NCI-H2081 treated with DMSO at 0.1 percent for 48 hours (cell line): ENCODE measurements around the gene TTC27.

Source experiments
- DNase-seq: peaks from one replicate; lab custom pipeline; 2025; lab: John Stamatoyannopoulos, UW

Gene TTC27

DNA sequence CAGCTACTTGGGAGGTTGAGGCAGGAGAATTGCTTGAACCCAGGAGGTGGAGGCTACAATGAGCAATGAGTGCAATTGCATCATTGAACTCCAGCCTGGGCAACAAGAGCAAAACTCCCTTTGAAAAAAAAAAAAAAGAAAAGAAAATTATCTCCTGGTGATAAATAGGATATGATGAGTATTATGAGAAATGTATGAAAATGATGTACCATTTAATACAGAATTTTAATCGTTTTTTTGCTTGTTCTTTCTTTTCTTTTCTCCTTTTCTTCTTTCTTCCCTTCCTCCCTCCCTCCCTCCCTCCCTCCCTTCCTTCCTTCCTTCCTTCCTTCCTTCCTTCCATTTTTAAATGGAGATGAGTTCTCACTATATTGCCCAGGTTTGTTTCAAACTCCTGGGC is 40.4 kb downstream of the TTC27 start:
- no peak for DNase-seq

DNA sequence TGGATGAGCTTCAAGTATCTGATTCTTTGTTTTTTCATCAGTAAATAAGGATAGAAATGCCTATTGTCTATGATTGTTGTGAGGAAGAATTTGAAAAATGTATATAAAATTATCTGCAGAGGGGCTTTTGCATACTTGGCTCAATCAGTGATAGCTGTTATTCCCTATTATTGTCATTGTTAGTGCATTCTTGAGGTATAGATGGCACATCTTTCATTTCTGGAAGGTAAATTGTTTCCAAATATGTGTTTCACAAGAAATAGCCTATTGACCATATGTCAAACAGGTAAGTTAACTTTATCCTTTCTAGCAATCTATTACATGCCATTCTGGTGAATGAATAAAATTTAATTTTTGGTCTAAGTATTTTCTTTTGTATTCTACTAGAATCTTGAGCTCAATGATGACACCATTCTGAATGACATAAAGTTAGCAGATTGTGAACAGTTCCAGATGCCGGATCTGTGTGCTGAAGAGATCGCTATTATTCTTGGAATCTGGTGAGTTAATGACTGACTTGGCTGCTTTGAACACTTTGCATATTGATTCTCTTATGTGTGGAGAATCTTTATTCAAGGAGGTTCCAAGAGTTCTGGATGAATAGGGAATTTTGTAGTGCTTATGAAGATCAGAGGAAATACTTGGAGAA is 44.2 kb downstream of the TTC27 start:
- DNase-seq = no peak

DNA sequence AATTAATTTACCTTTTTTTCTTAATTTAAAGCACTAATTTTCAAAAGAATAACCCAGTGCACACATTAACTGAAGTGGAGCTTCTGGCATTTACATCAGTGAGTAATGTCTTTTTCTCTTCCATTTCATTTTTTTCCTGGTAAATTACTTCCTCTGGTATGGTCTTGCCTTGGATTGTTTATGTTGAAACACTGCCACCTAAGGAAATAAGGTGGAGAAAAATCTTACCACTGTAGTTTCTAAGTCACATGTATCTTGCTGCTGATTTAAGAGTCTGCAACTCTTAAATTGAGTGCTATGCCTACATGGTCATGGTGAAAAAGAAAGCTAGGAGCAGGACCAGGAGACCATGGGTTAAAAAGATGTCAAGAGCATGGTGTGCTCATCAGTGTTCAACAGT is 51.0 kb downstream of the TTC27 start:
- no peak for DNase-seq

DNA sequence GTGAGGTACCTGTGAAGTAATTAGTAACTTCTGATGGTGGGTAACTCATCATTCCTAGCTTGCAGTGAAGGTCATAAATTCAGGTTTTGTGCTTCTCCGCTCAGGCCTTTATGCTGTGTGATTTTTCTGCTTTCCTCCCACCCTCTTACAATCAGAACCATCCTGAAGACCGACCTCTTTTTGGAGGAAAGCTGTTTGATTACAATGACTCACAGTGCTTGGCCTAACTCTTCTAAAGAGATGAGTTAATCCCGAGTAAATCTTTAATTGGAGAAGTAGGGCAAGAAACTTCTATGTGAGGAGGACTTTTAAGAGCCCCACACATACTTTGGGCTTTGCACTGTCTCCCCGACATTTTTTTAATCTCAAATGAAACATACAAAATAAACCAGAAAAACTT is 53.1 kb downstream of the TTC27 start:
- DNase-seq = no peak

DNA sequence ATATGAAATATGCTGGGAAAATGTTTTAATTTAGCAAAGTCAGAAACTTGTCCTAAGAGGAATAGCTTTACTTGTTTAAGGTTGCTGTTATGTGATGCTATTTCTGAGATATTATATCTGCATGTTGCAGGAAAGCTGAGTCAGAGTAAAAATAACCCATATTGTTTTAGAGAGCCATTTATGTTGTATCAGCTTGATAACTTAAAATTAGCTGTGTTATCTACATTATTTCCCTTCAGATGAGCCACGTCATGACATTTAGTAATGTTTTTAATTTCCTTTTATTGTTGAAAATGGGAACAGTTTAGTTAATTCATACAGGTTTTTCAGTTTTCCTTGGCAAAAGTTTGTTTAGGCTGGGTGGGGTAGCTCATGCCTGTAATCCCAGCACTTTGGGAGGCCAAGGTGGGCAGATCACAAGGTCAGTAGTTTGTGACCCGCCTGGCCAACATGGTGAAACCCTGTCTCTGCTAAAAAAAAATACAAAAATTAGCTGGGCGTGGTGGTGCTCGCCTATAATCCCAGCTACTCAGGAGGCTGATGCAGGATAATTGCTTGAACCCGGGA is 55.8 kb downstream of the TTC27 start:
- DNase-seq = no peak

DNA sequence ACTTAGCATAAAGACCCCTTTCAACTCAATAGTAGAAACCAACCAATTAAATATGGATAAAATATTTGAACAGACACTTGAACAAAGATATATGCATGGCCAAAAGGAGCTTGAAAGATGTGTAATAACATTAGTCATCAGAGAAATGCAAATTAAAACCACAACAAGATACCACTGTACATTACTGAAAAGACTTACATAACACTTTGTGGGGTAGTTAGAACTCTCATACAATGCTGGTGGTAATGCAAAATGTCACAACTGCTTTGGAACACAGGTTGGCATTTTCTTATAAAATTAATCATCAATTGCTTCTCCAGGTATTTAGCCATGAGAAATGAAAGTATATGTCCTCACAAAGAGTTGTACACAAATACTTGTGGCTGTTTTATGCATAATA is 60.7 kb downstream of the TTC27 start:
- no peak for DNase-seq

DNA sequence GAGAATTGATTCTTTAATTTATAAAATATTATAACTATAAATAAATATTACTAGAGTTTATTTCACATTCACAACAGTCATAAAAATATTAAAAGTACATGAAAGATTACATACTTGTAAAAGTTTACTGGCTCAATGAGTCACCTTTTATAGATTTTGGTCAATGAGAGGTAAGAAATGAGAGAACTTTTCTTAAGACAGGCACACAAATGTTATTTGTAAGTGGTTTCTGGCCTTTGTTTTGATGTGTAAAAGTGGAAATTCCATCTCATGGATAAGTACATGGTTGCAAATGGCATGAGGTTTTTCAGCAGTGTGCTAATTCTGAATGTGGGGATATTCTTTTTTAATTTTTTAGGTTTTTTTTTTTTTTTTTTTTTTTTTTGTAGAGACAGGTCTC is 63.8 kb downstream of the TTC27 start:
- DNase-seq = no peak

DNA sequence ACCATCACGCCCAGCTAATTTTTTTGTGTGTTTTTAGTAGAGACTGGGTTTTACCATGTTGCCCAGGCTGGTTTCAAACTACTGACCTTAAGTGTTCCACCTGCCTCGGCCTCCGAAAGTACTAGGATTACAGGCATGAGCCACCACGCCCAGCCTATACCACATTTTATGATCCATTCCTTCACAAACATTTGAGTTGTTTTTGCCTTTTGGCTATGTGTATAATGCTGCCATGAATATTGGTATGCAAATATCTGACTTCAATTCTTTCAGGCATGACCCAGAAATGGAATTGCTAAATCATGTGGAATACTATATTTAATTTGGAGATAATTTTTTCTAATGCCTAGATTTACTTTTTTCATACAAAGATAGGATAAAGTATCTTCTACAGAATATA is 68.6 kb downstream of the TTC27 start:
- DNase-seq = no peak

DNA sequence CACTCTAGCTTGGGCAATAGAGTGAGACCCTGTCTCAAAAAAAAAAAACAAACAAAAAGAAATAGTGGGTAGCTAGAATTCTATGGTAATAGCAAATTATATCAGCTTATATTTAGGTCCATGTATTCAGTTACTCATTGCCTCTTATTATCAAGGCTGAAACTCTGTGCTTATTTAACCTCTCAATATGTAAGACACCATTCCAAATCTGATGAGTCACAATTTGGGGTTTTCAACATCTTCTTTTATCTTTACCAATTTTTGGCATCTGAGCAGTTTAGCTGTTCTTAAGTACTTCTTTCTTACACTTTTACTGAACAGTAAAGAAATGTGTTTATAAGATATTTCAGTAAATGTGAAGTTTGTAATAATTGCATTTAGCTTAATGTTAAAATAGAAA is 69.3 kb downstream of the TTC27 start:
- DNase-seq = no peak

DNA sequence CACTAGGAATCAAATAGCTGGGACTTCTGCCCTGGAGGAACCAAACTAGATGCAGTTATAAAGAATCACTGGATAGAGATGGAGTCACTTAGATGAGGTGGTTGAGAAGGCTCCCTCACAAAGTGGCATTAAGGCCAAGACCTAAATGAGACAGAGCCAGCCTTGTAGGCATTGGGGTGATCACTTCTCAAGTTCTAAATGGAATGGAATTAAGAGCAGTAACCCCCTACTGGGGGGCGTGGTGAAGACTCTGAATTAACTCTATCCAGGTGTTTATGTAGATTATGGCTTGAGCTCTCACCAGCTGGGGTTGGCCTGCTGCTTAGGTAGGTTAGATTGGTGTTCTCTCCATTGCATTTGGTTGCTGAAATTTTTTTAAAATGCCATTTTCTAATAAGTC is 71.3 kb downstream of the TTC27 start:
- no peak for DNase-seq

DNA sequence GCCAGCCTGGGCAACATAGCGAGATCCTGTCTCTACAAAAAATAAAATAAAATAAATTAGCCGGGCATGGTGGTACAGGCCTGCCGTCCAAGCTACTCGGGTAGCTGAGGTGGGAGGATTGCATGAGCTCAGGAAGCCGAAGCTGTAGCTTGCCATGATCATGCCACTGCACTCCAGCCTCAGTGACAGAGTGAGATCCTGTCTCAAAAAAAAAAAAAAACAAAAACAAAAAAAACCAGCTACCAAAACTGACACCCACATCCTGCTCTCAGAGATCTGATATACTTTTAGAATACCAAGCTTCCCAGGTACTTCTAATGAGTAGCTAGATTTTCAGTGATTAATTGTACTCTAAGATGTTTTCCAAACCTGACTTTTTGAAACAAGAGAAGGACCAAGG is 74.0 kb downstream of the TTC27 start:
- DNase-seq = no peak

DNA sequence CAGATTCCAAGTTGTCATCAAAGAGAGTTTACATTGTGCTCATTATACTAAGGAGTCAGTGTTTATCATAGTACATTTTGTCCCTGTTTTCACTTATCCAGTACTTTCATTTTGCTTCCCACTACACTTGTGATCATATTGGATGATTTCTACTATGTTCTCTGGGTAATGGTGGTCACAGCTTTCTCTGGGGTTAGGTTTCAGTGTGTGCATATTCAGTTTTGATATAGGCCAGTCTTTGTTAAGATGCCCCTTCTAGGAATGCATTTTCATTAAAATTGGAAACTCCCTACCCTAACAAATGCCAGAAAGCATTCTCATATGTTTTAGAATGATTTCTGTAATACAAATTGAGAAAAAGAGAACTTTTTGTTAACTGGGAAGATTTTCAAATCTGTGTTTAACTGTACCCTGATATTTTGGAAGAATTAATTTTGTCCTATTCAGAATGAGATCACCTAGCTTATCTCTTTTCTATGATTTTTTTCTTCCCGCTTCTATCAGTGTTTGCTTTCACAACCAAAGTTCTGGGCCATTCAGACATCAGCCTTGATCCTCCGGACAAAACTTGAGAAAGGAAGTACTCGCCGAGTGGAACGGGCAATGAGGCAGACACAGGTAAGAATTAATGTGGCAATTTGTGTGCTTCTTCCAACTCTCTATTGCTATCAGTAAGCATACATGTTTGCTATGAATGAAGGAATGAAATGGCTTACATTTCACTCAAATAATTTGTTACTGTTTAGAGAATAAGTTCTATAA is 74.6 kb downstream of the TTC27 start:
- no peak for DNase-seq

DNA sequence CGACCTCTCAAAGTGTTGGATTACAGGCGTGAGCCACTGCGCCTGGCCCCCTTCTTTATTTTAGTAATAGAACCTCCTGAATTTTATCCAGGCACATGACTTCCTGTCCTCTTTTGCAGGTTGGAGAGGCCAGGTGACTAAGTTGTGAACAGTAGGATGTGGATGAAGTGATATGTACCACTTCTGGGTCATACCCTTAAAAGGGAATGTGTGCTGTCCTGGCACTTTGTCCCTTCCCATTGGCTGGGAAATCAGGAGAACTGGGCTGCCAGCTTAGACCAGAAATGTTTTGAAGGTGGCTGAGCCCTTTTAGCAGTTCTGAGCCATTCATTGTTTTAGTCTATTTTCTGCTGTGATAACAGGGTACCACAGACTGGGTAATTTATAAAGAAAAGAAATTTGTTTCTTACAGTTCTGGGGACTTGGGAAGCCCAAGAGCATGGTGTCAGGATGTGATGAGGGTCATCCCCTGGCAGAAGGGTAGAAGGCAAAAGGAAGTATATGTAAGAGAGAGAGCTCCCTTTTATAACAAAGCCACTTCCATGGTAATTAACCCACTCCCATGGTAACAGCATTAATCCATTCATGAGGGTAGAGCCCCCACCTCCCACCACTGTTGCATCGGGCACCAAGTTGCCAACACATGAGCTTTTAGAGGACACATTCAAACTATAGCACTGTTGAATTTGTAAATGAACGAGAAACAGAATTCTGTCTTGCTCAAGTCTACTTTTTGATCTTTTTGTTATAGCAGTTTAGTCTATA is 79.1 kb downstream of the TTC27 start:
- no peak for DNase-seq

DNA sequence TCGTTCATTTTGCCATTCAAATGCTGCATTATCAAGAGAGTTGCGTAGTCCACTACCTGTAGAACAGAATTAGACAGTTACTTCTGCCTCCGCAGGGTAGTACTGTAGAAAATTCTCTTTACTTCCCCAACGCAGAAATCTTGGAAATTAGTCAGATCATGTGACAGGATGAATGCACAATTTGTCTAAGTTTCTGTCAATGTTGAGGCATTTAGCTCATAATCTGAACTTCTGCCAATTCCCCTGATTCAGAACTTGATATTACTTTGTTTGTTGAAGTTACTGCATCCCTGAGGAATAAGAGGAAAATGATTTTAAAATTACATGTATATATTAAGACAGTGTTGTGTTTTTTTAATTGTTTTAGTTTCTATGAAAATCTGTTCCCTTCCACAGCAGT is 83.4 kb downstream of the TTC27 start:
- DNase-seq = no peak

DNA sequence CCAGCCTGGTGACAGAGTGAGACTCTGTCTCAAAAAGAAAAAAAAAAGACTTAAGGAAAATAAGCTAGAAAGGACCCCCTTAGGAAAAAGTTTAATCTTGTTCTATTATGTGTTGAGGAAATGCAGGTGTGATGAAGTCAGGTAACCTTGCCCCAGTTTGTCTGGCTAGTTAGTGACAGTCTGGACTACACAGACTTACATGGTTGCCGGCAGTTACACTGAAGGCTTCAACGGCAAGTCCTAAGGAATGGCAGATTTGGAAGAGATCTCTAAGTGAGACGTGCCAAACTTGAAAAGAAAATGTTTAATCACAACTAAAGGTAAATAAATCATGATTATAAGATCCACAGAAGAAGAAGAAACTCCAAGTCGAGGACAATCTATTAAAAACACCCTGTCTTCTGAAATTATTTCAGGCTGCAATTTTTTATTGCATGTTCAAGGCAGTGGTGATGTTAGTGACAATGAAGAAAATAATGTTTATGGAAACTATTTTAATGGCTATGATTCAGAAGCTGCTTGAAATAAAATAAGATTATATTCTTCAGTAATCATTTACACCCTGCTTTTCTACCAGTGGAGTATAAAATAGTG is 84.2 kb downstream of the TTC27 start:
- no peak for DNase-seq

DNA sequence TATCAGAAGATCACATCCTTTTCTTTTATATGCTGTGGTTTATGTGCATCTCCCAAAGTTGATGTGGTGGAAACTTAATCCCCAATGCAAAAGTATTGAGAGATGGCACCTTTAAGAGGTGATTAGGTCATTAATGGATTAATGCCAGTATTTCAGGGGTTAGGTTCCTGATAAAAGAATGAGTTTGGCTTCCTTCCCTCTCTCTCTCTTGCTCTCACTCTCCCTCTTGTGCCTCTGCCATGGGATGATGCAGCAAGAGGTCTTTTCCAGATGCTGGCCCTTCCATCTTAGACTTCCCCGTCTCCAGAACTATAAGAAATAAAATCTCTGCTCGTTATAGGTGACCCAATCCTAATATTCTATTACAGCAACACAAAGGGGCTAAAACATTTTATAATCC is 85.0 kb downstream of the TTC27 start:
- DNase-seq = no peak

DNA sequence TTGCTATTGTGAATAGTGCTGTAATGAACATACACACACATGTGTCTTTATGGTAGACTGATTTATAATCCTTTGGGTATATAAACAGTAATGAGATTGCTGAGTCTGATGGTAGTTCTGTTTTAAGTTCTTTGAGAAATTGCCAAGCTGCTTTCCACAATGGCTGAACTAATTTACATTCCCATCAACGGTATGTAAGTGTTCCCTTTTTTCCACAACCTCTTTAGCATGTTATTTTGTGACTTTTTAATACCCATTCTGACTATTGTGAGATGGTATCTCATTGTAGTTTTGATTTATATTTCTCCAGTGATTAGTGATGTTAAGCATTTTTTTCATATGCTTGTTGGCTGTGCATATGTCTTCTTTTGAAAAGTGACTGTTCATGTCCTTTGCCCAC is 86.7 kb downstream of the TTC27 start:
- DNase-seq = no peak

DNA sequence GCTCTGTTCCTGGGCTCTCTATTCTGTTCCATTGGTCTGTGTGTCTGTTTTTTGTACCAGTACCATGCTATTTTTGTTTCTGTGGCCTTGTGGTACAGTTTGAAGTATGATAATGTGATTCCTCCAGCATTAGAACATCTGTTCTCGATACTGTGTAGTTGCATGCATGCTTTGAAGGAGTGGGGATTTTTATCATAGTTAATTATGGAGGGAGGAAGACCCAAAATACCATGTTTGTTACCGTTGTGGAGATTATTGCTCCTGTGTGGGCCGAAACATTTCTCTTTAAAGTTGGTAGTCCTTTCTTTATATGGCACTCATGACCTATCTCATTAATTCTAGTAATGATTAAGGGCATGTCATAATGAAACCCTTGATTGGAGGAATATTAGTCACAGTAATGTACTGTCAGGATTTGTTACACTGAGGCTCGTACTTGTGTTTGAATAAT is 87.6 kb downstream of the TTC27 start:
- no peak for DNase-seq

DNA sequence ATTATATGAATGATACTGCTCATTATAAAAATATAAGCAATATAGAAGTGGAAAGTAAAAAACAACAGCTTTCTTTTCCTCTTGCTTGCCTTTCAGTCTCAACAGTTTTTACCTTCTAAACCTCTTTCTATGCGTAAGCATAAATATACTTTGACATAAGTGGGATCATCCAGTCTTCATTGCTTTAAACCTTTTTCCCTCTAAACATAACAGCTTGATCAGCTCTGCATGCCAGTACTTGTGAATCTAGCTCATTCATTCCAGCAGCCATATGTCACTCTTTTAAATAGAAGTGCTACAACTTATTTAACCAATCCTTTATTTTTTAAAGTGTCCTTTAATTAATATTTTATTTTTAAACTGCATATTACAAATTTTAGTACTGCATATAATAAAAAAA is 88.1 kb downstream of the TTC27 start:
- no peak for DNase-seq

DNA sequence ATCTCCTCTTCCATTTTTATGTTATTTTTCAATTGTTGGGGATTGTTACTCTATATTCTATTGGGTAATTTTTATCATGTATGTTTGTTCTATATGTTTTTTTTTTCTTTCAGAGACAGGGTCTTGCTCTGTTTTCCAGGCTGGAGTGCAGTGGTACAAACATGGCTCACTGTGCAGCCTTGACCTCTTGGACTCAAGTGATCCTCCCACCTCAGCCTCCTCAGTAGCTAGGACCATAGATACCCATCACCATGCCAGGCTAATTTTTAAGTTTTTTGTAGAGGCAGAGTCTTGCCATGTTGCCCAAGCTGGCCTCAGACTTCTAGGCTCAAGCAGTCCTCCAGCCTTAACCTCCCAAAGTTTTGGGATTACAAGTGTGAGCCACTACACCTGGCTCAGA is 88.7 kb downstream of the TTC27 start:
- no peak for DNase-seq

DNA sequence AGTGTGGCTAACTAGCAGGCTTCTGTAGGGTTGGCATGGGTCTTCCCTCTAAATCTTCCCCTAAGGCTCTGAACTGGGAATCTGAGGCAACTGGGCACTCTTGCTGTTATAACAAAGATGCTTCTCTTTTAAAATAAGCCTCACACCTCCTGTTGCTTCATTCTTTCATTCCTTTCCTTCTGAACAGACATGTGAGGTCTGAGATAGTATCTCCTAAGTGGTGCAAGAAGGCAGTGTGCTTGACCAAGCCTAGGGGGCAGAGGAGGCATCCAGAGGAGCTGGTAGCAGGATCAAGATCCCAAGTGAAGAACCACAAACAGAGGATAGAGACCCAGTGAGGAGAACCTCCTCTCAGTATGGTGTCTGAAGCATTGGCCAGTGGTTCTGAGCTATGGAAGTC is 90.9 kb downstream of the TTC27 start:
- no peak for DNase-seq

DNA sequence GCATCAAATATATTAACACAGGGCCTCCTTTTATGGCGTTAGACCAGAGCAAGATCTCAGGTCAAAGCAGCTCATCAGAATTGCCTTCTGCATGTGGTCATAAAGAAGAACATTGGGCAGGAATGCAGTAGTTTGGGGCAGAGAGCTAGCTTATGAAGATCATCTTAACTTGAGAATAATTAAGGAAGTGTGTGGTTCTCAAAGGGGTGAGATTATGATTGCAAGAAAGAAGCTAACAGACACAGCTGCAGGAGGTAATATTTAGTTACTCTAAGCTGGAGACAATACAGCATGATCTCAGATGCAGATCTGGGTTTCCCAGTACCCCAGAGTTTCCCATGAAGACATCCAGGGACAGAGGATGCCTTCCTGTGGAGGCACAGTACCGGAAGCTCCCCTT is 91.6 kb downstream of the TTC27 start:
- no peak for DNase-seq
